ENCODE data around the gene PYGM.

The PYGM gene

GRCh38 chr11:64789331-64790204 is 29.8 kb upstream of the PYGM start:
- no peak for TF ChIP-seq EZH2phosphoT487 (conservative IDR thresholded peaks at IDR 0.05; ENCODE audit: low read length)
- TF ChIP-seq, protein P1, sequence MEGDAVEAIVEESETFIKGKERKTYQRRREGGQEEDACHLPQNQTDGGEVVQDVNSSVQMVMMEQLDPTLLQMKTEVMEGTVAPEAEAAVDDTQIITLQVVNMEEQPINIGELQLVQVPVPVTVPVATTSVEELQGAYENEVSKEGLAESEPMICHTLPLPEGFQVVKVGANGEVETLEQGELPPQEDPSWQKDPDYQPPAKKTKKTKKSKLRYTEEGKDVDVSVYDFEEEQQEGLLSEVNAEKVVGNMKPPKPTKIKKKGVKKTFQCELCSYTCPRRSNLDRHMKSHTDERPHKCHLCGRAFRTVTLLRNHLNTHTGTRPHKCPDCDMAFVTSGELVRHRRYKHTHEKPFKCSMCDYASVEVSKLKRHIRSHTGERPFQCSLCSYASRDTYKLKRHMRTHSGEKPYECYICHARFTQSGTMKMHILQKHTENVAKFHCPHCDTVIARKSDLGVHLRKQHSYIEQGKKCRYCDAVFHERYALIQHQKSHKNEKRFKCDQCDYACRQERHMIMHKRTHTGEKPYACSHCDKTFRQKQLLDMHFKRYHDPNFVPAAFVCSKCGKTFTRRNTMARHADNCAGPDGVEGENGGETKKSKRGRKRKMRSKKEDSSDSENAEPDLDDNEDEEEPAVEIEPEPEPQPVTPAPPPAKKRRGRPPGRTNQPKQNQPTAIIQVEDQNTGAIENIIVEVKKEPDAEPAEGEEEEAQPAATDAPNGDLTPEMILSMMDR (IDR thresholded peaks at IDR 0.05; ENCODE audit: insufficient read depth, low read length, poor library complexity, severe bottlenecking) = no peak
- Histone ChIP-seq H3K79me2 (ENCODE audit: insufficient read depth, low read length) (no peaks in the 10 kb centered on the region), H3F3A (ENCODE audit: insufficient read depth) (no peaks in the 10 kb centered on the region), H3K9me2 (replicated peaks; ENCODE audit: insufficient read depth, low read length) (no peaks in the 10 kb centered on the region), H3K27me3 (ENCODE audit: low read length) (no peaks in the 10 kb centered on the region), H4K20me1 (ENCODE audit: low read depth, low read length) (no peaks in the 10 kb centered on the region), H2AFZ (ENCODE audit: low read depth, low read length, severe bottlenecking) (no peak overlapping the region), H3K4me3 (ENCODE audit: insufficient read depth, low read length, poor library complexity, severe bottlenecking) (no peak overlapping the region), H3K27ac (ENCODE audit: low read depth, low read length) (no peak overlapping the region), H3K4me2 (ENCODE audit: low read depth, low read length, poor library complexity, severe bottlenecking) (no peak overlapping the region), H3K36me3 (ENCODE audit: low read length) (no peaks in the 10 kb centered on the region), H3K9me3 (ENCODE audit: insufficient read depth, low read length) (no peaks in the 10 kb centered on the region), H3K9ac (ENCODE audit: low read length) (no peak overlapping the region)

- Histone ChIP-seq H3K4me3 (ENCODE audit: insufficient read depth, low read length, poor library complexity, severe bottlenecking) (no peak overlapping the region), H3K9ac (ENCODE audit: low read length) (no peak overlapping the region), H3K36me3 (ENCODE audit: low read length) (no peaks in the 10 kb centered on the region), H3K79me2 (ENCODE audit: insufficient read depth, low read length) (no peaks in the 10 kb centered on the region), H3K4me2 (ENCODE audit: low read depth, low read length, poor library complexity, severe bottlenecking) (no peak overlapping the region), H3K27ac (ENCODE audit: low read depth, low read length) (no peak overlapping the region), H3K9me3 (ENCODE audit: insufficient read depth, low read length) (no peaks in the 10 kb centered on the region), H2AFZ (ENCODE audit: low read depth, low read length, severe bottlenecking) (no peak overlapping the region), H3K27me3 (ENCODE audit: low read length) (no peaks in the 10 kb centered on the region), H4K20me1 (ENCODE audit: low read depth, low read length) (no peaks in the 10 kb centered on the region), H3F3A (ENCODE audit: insufficient read depth) (no peaks in the 10 kb centered on the region), H3K9me2 (replicated peaks; ENCODE audit: insufficient read depth, low read length) (no peaks in the 10 kb centered on the region)
- TF ChIP-seq, protein P1 (IDR thresholded peaks at IDR 0.05; ENCODE audit: insufficient read depth, low read length, poor library complexity, severe bottlenecking) = no peak
- no peak for TF ChIP-seq EZH2phosphoT487 (conservative IDR thresholded peaks at IDR 0.05; ENCODE audit: low read length)
These were observed 28.8 kb upstream of the PYGM start for GRCh38 chr11:64788321-64789215.

- Histone ChIP-seq H3K27ac (ENCODE audit: low read depth, low read length) (no peak overlapping the region), H3K4me2 (ENCODE audit: low read depth, low read length, poor library complexity, severe bottlenecking) (no peak overlapping the region), H3K9ac (ENCODE audit: low read length) (no peak overlapping the region)
These were observed 27.9 kb upstream of the PYGM start for GRCh38 chr11:64787526-64788320.

More at GRCh38 chr11:64787526-64788320, 27.9 kb upstream of the PYGM start:
- Histone ChIP-seq H4K20me1 (ENCODE audit: low read depth, low read length) (no peaks in the 10 kb centered on the region), H3K79me2 (ENCODE audit: insufficient read depth, low read length) (no peaks in the 10 kb centered on the region), H3K9me2 (replicated peaks; ENCODE audit: insufficient read depth, low read length) (no peaks in the 10 kb centered on the region), H3K36me3 (ENCODE audit: low read length) (no peaks in the 10 kb centered on the region), H2AFZ (ENCODE audit: low read depth, low read length, severe bottlenecking) (no peak overlapping the region), H3K4me3 (ENCODE audit: insufficient read depth, low read length, poor library complexity, severe bottlenecking) (no peak overlapping the region), H3K27me3 (ENCODE audit: low read length) (no peaks in the 10 kb centered on the region), H3F3A (ENCODE audit: insufficient read depth) (no peaks in the 10 kb centered on the region), H3K9me3 (ENCODE audit: insufficient read depth, low read length) (no peaks in the 10 kb centered on the region)
- TF ChIP-seq, protein P1 (IDR thresholded peaks at IDR 0.05; ENCODE audit: insufficient read depth, low read length, poor library complexity, severe bottlenecking) = peak; percentile 83
- TF ChIP-seq EZH2phosphoT487 (conservative IDR thresholded peaks at IDR 0.05; ENCODE audit: low read length) = no peak
